Upper lobe of right lung (tissue), 1 donor: ENCODE measurements around the gene MAP7D2. TPM values are rescaled to one million over a fixed set of nuclear protein-coding genes. Genes with fewer than 3 reads are reported as not detected.

Experiments used
- ATAC-seq: fragments of 200-7000 bp; cut with Tn5 transposase; one replicate; pipeline ENCODE4 v1.9.1; 2020; ENCODE audit warnings: mild to moderate bottlenecking, moderate library complexity
- DNase-seq: peaks from one replicate; pipeline ENCODE4 v3.0.0-alpha.2; 2020
- H3K27ac ChIP-seq: fragments of 200-600 bp; one replicate; pipeline ENCODE4 v1.8.0; 2022
- H3K27me3 ChIP-seq: fragments of 200-600 bp; one replicate; pipeline ENCODE4 v1.8.0; 2022; ENCODE audit warnings: mild to moderate bottlenecking
- H3K36me3 ChIP-seq: fragments of 200-600 bp; one replicate; pipeline ENCODE4 v1.8.0; 2022
- H3K4me1 ChIP-seq: fragments of 200-600 bp; one replicate; pipeline ENCODE4 v1.8.0; 2022
- H3K4me3 ChIP-seq: fragments of 200-600 bp; one replicate; pipeline ENCODE4 v1.8.0; 2022; ENCODE audit warnings: mild to moderate bottlenecking
- H3K9me3 ChIP-seq: fragments of 200-600 bp; one replicate; pipeline ENCODE4 v1.8.0; 2022
- CTCF ChIP-seq: fragments of 200-600 bp; IDR thresholded peaks from one replicate; pipeline ENCODE4 v1.8.0; 2022; ENCODE audit warnings: antibody characterized with exemption
- intact Hi-C: fragments of 100-400 bp; cut with DNase I; formaldehyde crosslinking; loops from one replicate; pipeline ENCODE4 v1.11.0; 2022
- total RNA-seq: library from RNA; stranded (reverse); fragmentation: NEBNext Ultra II Directional; extraction: Animal tissue kit (Norgen Biotek cat#: 25700); gene quantifications from one replicate; pipeline ENCODE4 v1.2.1, GENCODE V29; 2021
- donor health status: DM: no; HTN: yes; CAD: no; lungs with severe emphysema.

MAP7D2 gene
- total RNA-seq, 1 donor from 2014 or later, result 0.26 TPM

DNA sequence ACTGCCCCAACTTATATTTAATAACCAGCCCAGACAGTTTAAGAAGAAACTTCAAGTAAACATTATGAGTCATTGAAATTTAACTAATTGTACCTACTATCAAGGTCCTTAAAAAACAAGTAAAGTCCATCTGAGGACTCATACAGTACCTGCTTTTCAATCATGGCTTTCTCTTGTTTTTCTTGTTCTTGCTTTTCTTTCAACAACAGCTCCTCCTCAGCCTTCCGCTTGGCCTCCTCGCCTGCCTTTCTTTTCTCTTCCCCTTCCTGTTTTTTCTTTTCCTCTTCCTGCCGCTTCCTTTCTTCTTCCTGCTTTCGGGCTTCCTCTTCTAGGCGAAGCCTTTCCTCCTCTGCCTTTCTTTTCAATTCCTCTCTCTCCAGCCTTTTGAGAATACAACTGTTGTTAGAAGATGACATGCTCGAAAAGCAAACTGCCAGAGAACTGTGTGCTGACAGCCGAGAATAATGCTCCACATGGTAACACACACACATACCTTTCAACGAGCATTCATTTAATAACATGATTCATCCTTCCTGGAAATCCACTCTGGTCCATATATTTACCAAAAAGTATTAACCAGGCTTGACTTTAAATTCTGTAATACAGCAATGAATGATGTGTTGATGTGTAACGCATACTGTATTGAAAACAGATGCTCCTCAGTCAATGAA, 100.6 kb downstream of the MAP7D2 start:
- ATAC-seq, result no peak
- no peak overlapping the region for H3K4me3 ChIP-seq
- H3K36me3 ChIP-seq, result no peaks in the 10 kb centered on the region
- H3K9me3 ChIP-seq, result no peaks in the 10 kb centered on the region
- TF ChIP-seq CTCF, result no peak
- intact Hi-C loops, result no loop called here
- no peak overlapping the region for H3K27ac ChIP-seq
- no peak for DNase-seq
- no peaks in the 10 kb centered on the region for H3K4me1 ChIP-seq
- no peaks in the 10 kb centered on the region for H3K27me3 ChIP-seq

- no peaks in the 10 kb centered on the region for H3K36me3 ChIP-seq
- ATAC-seq, result no peak
- H3K27ac ChIP-seq, result no peak overlapping the region
- no peak for DNase-seq
- intact Hi-C loops, result no loop called here
- H3K9me3 ChIP-seq, result no peaks in the 10 kb centered on the region
- H3K27me3 ChIP-seq, result no peaks in the 10 kb centered on the region
- no peaks in the 10 kb centered on the region for H3K4me1 ChIP-seq
- TF ChIP-seq CTCF, result no peak
- H3K4me3 ChIP-seq, result no peak overlapping the region
Measured at GRCh38 chrX:20015422-20015821, 101.3 kb downstream of the MAP7D2 start.

DNA sequence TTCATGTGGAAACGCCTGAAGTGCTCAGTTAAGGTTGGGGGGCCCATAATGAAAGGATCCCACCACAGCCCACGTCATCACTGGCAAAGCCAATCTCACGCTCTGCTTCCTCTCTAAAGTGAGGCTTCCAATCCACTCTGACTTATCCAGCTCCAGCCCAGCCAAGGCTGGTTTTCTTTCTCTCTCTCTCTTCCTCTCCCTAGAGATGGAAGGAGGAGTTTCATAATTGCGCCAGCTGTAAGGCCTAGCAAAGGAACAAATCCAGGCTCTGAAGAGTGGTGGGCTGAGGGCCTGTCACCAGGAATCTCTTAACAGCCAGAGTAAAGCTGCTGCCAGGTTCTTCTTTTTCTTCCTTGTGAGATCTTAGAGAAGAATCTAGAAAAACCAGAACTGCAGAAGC, 105.1 kb downstream of the MAP7D2 start:
- TF ChIP-seq CTCF, result no peak
- Histone ChIP-seq H3K36me3 (no peaks in the 10 kb centered on the region), H3K27me3 (no peaks in the 10 kb centered on the region), H3K27ac (no peak overlapping the region), H3K4me1 (no peaks in the 10 kb centered on the region), H3K9me3 (no peaks in the 10 kb centered on the region), H3K4me3 (no peak overlapping the region)
- intact Hi-C loops, result no loop called here
- DNase-seq, result no peak
- ATAC-seq, result no peak

- ATAC-seq, result no peak
- Histone ChIP-seq H3K4me3 (no peak overlapping the region), H3K27me3 (no peaks in the 10 kb centered on the region), H3K9me3 (no peaks in the 10 kb centered on the region), H3K4me1 (no peaks in the 10 kb centered on the region), H3K27ac (no peak overlapping the region), H3K36me3 (no peaks in the 10 kb centered on the region)
- TF ChIP-seq CTCF, result no peak
- no peak for DNase-seq
- intact Hi-C loops, result no loop called here
Measured at GRCh38 chrX:20007962-20008622, 108.6 kb downstream of the MAP7D2 start.

- ATAC-seq (no peak), DNase-seq (no peak)
- Histone ChIP-seq H3K36me3 (no peaks in the 10 kb centered on the region), H3K4me1 (no peaks in the 10 kb centered on the region), H3K9me3 (no peaks in the 10 kb centered on the region), H3K27ac (no peak overlapping the region), H3K27me3 (no peaks in the 10 kb centered on the region), H3K4me3 (no peak overlapping the region)
- TF ChIP-seq CTCF, result no peak
- intact Hi-C loops, result no loop called here
Measured at GRCh38 chrX:20005883-20006282, 110.8 kb downstream of the MAP7D2 start.
